C4-2B (cell line): ENCODE results near the gene LRP3.

Experiments
- ZFX ChIP-seq: fragments of 450-650 bp; IDR thresholded peaks from 2 replicates; pipeline ENCODE4 v1.6.1; 2017
- TF ChIP-seq, protein P1 (sequence below): fragments of 450-650 bp; conservative IDR thresholded peaks from 2 replicates; pipeline ENCODE4 v1.5.1; 2017; ENCODE audit warnings: mild to moderate bottlenecking

DNA sequence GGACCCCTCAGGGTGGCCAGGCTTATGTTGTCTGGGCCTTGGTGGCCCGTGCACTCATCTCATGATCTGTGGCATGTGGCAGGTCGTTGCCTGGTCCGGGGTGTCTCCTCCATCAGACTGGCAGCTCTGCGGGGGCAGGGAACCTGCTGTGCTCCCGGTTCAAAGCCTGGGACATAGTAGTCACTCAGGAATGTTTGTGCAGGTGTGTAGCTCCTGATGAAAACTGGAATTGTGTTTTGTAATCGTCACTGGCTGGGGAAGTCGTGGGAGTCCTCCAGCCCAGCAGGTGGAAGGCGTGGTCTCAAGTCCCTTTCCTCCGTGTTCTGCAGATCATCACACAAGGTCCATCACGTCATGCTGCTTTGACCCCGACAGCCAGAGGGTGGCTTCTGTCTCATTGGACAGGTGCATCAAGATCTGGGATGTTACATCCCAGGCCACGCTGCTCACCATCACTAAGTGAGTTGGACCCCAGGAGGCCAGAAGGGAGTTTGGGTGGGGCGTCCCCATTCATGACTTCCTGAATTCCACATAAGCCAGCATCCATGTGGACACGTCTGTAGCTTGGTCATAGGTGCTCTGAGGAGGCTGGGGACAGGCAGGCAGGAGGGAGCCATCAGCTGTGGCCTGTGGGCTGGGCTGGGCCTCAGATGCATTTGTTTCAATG is 43.1 kb upstream of the LRP3 start:
- TF ChIP-seq, protein P1, sequence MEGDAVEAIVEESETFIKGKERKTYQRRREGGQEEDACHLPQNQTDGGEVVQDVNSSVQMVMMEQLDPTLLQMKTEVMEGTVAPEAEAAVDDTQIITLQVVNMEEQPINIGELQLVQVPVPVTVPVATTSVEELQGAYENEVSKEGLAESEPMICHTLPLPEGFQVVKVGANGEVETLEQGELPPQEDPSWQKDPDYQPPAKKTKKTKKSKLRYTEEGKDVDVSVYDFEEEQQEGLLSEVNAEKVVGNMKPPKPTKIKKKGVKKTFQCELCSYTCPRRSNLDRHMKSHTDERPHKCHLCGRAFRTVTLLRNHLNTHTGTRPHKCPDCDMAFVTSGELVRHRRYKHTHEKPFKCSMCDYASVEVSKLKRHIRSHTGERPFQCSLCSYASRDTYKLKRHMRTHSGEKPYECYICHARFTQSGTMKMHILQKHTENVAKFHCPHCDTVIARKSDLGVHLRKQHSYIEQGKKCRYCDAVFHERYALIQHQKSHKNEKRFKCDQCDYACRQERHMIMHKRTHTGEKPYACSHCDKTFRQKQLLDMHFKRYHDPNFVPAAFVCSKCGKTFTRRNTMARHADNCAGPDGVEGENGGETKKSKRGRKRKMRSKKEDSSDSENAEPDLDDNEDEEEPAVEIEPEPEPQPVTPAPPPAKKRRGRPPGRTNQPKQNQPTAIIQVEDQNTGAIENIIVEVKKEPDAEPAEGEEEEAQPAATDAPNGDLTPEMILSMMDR, result no peak
- TF ChIP-seq ZFX, result no peak
